Muscle layer of duodenum (tissue), 2 donors: ENCODE results near the gene C1QTNF9B.
"Not testable (repeated sequence)": the region's sequence is repeated elsewhere in the genome, so short reads cannot be mapped to it uniquely, and the experiment has no call there.

Source experiments
- H3K27ac ChIP-seq: one replicate; pipeline ENCODE4 v1.7.0; 2013; ENCODE audit warnings: mild to moderate bottlenecking, low read length
- H3K27me3 ChIP-seq: one replicate; pipeline ENCODE4 v1.7.0; 2013; ENCODE audit warnings: low read depth, mild to moderate bottlenecking, control low read depth, low read length
- H3K36me3 ChIP-seq, 2 donors: one replicate each; pipeline ENCODE4 v1.7.0; 2013; ENCODE audit warnings: low read length in 2 of 2, control low read depth in 1 of 2, mild to moderate bottlenecking in 1 of 2; ENCODE audit not compliant: insufficient read depth in 2 of 2, control insufficient read depth in 1 of 2
- H3K4me1 ChIP-seq, 2 donors: one replicate each; pipeline ENCODE4 v1.7.0; 2013; ENCODE audit warnings: low read length in 2 of 2, mild to moderate bottlenecking in 2 of 2, control low read depth in 1 of 2, moderate library complexity in 1 of 2; ENCODE audit not compliant: insufficient read depth in 2 of 2, control insufficient read depth in 1 of 2
- H3K4me3 ChIP-seq, 2 donors: one replicate each; pipeline ENCODE4 v1.7.0; 2013; ENCODE audit warnings: low read length in 2 of 2, low read depth in 1 of 2, mild to moderate bottlenecking in 1 of 2
- H3K9me3 ChIP-seq, 2 donors: one replicate each; pipeline ENCODE4 v1.7.0; 2013; ENCODE audit warnings: low read length in 2 of 2, control low read depth in 1 of 2, mild to moderate bottlenecking in 1 of 2; ENCODE audit not compliant: control insufficient read depth in 1 of 2
- donor health status: healthy.

The C1QTNF9B gene

DNA sequence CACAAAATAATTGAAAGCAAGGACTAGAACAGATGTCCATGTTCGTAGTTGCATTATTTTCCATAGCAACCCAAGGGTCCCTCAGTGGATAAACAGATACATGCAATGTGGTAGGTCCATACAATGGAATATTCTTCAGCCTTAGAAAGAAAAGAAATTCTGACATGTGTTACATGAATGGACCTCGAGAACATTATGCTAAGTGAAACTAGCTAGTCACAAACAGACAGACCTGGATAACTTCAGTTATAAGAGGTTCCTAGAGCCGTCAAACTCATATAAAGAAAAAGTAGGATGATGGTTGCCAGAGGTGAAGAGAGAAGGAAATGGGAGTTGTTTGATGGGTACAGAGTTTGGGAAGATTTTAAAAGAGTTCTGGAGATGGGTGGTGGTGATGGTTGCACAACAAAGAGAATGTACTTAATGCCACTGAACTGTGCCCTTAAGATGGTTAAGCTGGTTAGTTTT, at the start of gene C1QTNF9B:
Gene C1QTNF9B (minus strand): TSS at position 51 of the 468 bp plus-strand sequence.
- not testable (repeated sequence) for H3K4me3 ChIP-seq, H3K4me1 ChIP-seq, H3K27ac ChIP-seq, H3K36me3 ChIP-seq, H3K27me3 ChIP-seq, H3K9me3 ChIP-seq

DNA sequence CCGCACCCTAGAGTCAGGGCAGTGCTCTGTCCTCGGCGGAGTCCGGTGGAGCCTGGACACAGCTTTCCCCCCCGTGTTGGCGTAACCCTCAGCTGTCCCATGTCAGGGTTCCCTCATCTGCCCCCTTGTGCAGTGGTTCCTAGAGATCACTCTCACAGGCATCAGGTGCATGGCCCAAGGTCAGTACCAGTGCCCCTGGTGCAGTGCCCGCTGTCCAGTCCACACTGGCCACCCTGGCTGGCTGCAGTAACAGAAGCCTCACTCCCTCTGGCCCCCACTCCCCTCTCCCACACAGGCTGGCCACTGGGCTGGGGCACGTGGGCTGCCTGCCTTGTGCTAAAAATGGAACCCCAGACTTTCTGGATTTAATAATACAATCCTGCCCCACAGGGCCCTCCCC, 49.6 kb upstream of the C1QTNF9B start:
- Histone ChIP-seq H3K4me1 (no peaks in the 10 kb centered on the region), H3K27me3 (peaks cover 4% of the 10 kb centered on the region)

DNA sequence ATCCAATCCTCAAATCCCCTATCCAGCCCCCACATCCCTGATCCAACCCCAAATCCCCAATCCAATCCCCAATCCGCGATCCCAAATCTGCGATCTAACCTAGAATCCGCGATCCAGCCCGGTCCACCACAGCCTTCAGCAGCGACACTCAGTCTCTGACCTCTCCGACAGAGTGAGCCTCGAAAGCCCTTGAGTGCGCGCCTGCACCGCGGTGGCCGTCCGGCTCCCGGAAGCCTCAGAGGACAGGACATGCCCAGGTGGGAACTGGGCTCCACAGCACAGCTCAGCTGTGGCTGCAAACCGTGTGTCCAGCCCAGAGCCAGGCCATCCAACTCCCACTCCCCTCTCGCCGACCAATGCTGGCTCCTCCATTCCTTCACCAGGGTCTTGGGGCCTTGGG, 48.8 kb upstream of the C1QTNF9B start:
- H3K36me3 ChIP-seq, result no peaks in the 10 kb centered on the region
- H3K27me3 ChIP-seq, result peaks cover 4% of the 10 kb centered on the region
- H3K9me3 ChIP-seq, result no peaks in the 10 kb centered on the region
- H3K4me3 ChIP-seq, result no peak overlapping the region
- no peak overlapping the region for H3K27ac ChIP-seq
- no peaks in the 10 kb centered on the region for H3K4me1 ChIP-seq

More for the DNA sequence above, 49.6 kb upstream of the C1QTNF9B start:
- no peaks in the 10 kb centered on the region for H3K36me3 ChIP-seq
- H3K9me3 ChIP-seq, result no peaks in the 10 kb centered on the region
- no peak overlapping the region for H3K27ac ChIP-seq
- H3K4me3 ChIP-seq, result no peak overlapping the region

DNA sequence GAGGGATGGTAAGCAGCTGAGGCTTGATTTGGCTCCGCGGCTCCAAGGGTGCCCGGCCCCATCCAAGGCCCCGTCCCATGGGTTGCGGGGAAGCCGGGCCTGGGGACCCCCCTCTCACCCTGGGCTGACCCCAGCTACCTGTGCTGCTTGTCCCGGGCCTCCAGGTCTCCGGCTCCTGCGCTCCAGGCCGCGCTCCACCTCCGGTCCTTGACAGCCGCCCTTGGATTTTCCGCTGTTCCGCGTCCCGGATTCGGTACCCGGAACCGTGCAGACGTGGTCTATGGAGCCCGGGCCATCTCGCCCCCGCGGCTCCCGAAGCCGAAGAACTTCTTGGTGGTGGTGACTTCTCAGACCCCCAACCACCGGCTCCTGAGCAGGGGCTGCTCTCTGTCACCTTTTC, 48.3 kb upstream of the C1QTNF9B start:
- Histone ChIP-seq H3K27ac (no peak overlapping the region), H3K9me3 (no peaks in the 10 kb centered on the region), H3K36me3 (no peaks in the 10 kb centered on the region), H3K4me3 (no peak overlapping the region), H3K27me3 (peaks cover 4% of the 10 kb centered on the region), H3K4me1 (no peaks in the 10 kb centered on the region)

DNA sequence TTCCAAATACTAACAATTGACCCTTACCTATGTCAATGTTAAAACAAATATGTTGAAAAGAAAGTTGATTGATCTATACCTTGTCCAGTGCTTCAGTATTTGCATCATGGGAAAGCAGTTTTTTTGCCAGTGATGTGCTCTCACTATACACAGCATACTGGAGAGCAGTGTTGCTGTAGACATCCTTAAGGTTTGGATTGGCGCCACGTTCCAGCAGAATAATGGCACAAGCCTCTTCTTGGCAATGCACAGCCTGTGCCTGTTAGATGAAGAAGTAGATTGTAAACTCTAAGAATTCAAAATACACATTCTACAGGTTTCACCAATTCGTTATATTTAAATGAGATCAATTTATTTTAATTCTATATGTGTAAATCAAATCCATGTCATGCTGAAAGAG, 43.9 kb upstream of the C1QTNF9B start:
- Histone ChIP-seq H3K9me3 (no peaks in the 10 kb centered on the region), H3K36me3 (no peaks in the 10 kb centered on the region), H3K4me1 (no peaks in the 10 kb centered on the region), H3K27me3 (peaks cover 2% of the 10 kb centered on the region), H3K27ac (no peak overlapping the region), H3K4me3 (no peak overlapping the region)

DNA sequence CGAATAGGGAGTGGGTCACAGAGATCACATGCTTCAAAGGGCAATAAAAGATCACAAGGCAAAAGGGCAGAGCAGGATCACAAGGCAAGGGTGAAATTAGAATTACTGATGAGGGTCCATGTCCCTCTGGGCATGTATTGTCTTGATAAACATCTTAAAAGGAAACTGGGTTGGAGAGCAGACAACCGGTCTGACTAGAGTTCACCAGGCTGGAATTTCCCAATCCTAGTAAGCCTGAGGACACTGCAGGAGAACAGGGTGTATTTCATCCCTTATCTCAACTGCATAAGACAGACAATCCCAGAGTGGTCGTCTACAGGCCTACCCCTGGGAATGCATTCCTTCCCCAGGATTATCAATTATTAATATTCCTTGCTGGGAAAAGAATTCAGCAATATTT, 42.4 kb upstream of the C1QTNF9B start:
- H3K27ac ChIP-seq, H3K27me3 ChIP-seq, H3K9me3 ChIP-seq, H3K4me3 ChIP-seq, H3K4me1 ChIP-seq, H3K36me3 ChIP-seq: not testable (repeated sequence)

DNA sequence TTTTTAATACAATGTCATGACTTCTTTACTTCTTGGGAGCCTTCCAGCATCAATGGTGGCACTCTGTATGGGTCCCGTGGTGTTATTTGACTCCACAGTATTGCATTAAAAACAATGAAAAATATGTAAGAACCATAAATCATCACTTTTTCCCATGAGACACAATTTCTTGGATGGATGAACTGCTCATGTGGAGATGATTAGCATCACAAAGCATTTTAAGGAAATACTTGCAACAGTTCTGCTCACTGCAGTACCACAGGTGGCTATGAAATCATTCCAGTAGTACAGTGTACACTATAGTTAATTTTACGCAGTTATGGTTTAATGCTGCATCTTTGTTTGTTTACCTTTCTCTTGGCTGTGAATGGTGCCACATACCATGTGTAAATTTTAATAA, 37.2 kb upstream of the C1QTNF9B start:
- Histone ChIP-seq H3K9me3 (no peaks in the 10 kb centered on the region), H3K27me3 (no peaks in the 10 kb centered on the region), H3K4me3 (no peak overlapping the region), H3K36me3 (no peaks in the 10 kb centered on the region), H3K4me1 (no peaks in the 10 kb centered on the region), H3K27ac (no peak overlapping the region)

DNA sequence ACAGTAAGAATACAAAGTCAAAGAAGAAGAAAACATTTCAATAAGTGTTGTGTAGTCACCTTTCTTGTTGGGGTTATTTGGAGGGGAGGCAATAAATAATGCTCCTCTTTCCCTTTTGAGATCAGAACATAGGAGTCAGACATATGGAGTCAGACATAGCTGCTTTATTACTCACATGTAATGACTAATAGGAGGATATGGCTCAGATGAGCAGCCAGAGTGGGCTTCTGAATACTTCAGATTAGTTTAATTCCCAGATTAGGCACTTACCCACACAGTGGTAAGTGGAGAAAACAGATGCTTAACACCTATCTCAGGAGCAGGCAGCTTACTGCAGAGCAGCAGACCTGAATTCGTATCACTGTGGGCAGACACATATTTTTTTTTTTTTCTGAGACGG, 31.7 kb upstream of the C1QTNF9B start:
- Histone ChIP-seq H3K4me3 (no peak overlapping the region), H3K4me1 (no peaks in the 10 kb centered on the region), H3K27me3 (no peaks in the 10 kb centered on the region), H3K36me3 (no peaks in the 10 kb centered on the region), H3K9me3 (no peaks in the 10 kb centered on the region), H3K27ac (no peak overlapping the region)

DNA sequence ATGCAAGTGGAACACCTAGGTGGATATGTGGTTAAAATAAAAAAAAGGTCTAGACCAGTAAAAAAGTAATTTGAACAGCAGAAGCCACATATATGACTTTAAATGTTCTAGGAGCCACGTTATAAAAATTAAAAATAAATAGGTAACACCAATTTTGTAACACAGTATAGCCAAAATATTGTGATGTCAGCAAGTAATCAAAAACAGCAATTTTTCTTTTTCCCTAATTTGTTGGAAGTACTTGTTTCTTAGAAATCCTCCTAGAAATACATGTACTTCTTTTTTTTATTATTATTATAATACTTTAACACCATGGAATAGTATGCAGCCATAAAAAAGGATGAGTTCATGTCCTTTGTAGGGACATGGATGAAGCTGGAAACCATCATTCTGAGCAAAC, 25.7 kb upstream of the C1QTNF9B start:
- H3K27me3 ChIP-seq, result no peaks in the 10 kb centered on the region
- H3K36me3 ChIP-seq, result no peaks in the 10 kb centered on the region
- H3K4me3 ChIP-seq, result no peak overlapping the region
- no peaks in the 10 kb centered on the region for H3K4me1 ChIP-seq
- no peak overlapping the region for H3K27ac ChIP-seq
- no peaks in the 10 kb centered on the region for H3K9me3 ChIP-seq

DNA sequence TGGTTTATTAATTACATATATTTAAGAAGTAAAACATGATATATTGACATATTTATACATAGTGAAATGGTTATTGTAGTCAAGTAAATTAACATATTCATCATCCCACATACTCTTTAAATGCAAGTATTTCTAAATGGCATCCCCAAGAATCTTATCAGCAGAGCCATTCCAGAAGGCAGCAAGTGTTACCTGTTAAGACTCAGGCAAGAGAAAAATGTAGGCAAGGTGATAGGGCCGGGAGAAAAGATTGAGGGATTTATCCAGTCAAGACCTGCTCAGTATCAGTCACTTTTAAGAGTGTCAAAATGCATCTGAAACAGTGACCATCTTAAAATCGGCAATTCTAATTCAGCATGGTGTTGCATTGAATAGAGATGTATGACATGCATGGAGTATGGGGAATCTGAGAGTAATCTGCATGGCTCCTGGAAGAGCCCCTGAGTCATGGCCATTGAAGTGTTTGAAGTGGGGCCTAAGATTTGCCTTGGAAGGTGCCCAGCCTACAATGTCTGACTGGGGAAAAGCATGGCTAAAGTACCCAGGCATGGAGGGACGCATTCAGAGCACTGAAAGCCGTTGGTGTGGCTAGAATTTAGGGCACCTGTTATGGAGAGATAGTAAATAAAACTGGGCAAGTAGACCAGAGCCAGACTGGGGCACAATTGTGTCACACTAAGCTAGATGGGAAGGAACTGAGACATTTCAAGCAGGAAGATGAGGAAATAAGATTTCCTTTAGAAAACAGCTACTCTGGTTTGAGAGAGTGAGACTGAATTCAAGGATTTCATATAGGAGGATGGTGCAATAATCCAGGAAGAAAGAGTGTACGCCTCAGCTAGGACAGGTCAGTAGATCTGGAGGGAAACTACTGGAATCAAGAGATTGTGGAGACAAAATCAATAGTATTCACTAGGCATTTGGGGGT, 25.0 kb upstream of the C1QTNF9B start:
- H3K4me1 ChIP-seq, result no peaks in the 10 kb centered on the region
- H3K27ac ChIP-seq, result no peak overlapping the region
- H3K4me3 ChIP-seq, result no peak overlapping the region
- no peaks in the 10 kb centered on the region for H3K36me3 ChIP-seq
- no peaks in the 10 kb centered on the region for H3K27me3 ChIP-seq
- no peaks in the 10 kb centered on the region for H3K9me3 ChIP-seq

DNA sequence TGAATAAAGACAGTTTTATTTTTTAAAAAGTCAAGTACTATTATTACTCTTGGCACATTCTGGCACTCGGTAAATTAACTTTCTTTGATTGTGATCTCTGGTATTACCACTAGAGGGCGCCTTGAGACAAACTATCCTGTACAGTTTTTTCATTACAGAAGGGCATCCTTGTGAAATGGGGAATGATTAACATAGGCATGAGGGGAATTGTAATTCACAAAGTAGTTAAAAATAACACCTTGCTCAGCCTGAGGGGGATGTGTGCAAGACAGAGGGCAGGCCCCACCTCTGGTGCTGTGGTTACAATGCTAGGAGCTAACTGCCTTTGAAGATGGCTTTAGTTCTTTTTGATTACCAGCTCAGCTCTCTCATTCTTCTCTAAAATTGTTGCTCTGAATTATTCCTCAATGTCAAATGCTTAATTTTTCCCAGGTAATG, 24.2 kb upstream of the C1QTNF9B start:
- H3K4me3 ChIP-seq, result no peak overlapping the region
- no peaks in the 10 kb centered on the region for H3K9me3 ChIP-seq
- H3K4me1 ChIP-seq, result no peaks in the 10 kb centered on the region
- no peak overlapping the region for H3K27ac ChIP-seq
- H3K36me3 ChIP-seq, result no peaks in the 10 kb centered on the region
- no peaks in the 10 kb centered on the region for H3K27me3 ChIP-seq

DNA sequence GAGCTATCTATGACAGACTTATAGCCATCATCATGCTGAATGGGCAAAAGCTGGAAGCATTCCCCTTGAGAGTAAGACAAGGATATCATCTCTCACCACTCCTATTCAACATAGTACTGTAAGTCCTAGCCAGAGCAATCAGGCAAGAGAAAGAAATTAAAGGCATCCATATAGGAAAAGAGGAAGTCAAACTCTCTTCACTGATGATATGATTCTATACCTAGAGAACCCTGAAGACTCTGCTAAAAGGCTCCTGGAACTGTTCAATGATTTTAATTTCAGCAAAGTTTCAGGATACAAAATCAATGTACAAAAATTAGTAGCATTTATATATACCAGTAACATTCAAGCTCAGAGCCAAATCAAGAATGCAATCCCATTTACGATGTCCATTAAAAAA, 21.7 kb upstream of the C1QTNF9B start:
- no peak overlapping the region for H3K4me3 ChIP-seq
- H3K36me3 ChIP-seq, result no peaks in the 10 kb centered on the region
- H3K9me3 ChIP-seq, result no peaks in the 10 kb centered on the region
- H3K4me1 ChIP-seq, result no peaks in the 10 kb centered on the region
- no peak overlapping the region for H3K27ac ChIP-seq
- H3K27me3 ChIP-seq, result no peaks in the 10 kb centered on the region
